H1 (cell line): Measurements from ENCODE around the gene CUEDC2. TPM values are rescaled to one million over a fixed set of nuclear protein-coding genes. Genes with fewer than 3 reads are reported as not detected.

Source experiments
- CTBP2 ChIP-seq: IDR thresholded peaks from 2 replicates; pipeline ENCODE4 v1.7.0; 2011; ENCODE audit warnings: borderline replicate concordance, mild to moderate bottlenecking, moderate library complexity, mixed read lengths, low read length; ENCODE audit not compliant: insufficient read depth, insufficient read length
- E2F6 ChIP-seq: IDR thresholded peaks from 2 replicates; pipeline ENCODE4 v1.6.1; 2012; ENCODE audit warnings: inconsistent platforms
- FOSL1 ChIP-seq: IDR thresholded peaks from 2 replicates; pipeline ENCODE4 v1.6.1; 2011; ENCODE audit warnings: mild to moderate bottlenecking, low read depth, low read length, moderate library complexity; ENCODE audit not compliant: insufficient read depth
- HDAC2 ChIP-seq, 2 experiments: fragments of 300-600 bp in 1 of 2; sonication (generic) in 1 of 2; IDR thresholded peaks; 2 replicates each; pipeline ENCODE4 v1.6.1; 2011 to 2012; ENCODE audit warnings: low read depth in 2 of 2, low read length in 2 of 2, mild to moderate bottlenecking in 2 of 2, moderate library complexity in 2 of 2, borderline replicate concordance in 1 of 2, inconsistent platforms in 1 of 2
- JUND ChIP-seq: IDR thresholded peaks from 2 replicates; pipeline ENCODE4 v1.6.1; 2011; ENCODE audit warnings: mild to moderate bottlenecking, improper control_type of control experiment, low read length
- KDM5A ChIP-seq: fragments of 200-600 bp; IDR thresholded peaks from 2 replicates; pipeline ENCODE4 v1.7.1; 2012; ENCODE audit warnings: mild to moderate bottlenecking, low read length, inconsistent platforms, mixed read lengths
- NRF1 ChIP-seq: IDR thresholded peaks from 2 replicates; pipeline ENCODE4 v1.6.1; 2011; ENCODE audit warnings: mild to moderate bottlenecking, low read depth, low read length, improper control_type of control experiment
- POLR2A ChIP-seq, 2 experiments: IDR thresholded peaks; 1 replicate in 1 of 2; 2 replicates in 1 of 2; pipeline ENCODE4 v1.6.1; 2011; ENCODE audit warnings: low read depth in 2 of 2, low read length in 2 of 2, mild to moderate bottlenecking in 2 of 2; ENCODE audit errors: control extremely low read depth in 1 of 2
- RFX5 ChIP-seq: IDR thresholded peaks from 2 replicates; pipeline ENCODE4 v1.6.1; 2011; ENCODE audit warnings: low read depth, low read length, improper control_type of control experiment, borderline replicate concordance
- RNF2 ChIP-seq: fragments of 200-900, 300-1000 bp; sonication (generic); IDR thresholded peaks from 2 replicates; pipeline ENCODE4 v1.7.1; 2016; ENCODE audit warnings: borderline replicate concordance, low read depth, mild to moderate bottlenecking, antibody characterized with exemption, low read length; ENCODE audit not compliant: poor library complexity, severe bottlenecking; ENCODE audit errors: missing control alignments
- SIN3A ChIP-seq, 2 experiments: IDR thresholded peaks in 1 of 2; conservative IDR thresholded peaks in 1 of 2; 2 replicates each; pipeline ENCODE4 v1.6.1; 2011 to 2012; ENCODE audit warnings: low read length in 2 of 2, improper control_type of control experiment in 1 of 2, low read depth in 1 of 2, mild to moderate bottlenecking in 1 of 2
- SIX5 ChIP-seq: IDR thresholded peaks from 2 replicates; pipeline ENCODE4 v1.6.1; 2011; ENCODE audit warnings: mild to moderate bottlenecking, low read depth, low read length
- TEAD4 ChIP-seq: IDR thresholded peaks from 2 replicates; pipeline ENCODE4 v1.6.1; 2012; ENCODE audit warnings: low read depth, low read length, inconsistent platforms, mixed read lengths
- ZNF274 ChIP-seq: IDR thresholded peaks from 2 replicates; pipeline ENCODE4 v1.7.0; 2012; ENCODE audit warnings: low read length, borderline replicate concordance; ENCODE audit errors: extremely low read depth
- polyA plus RNA-seq, 7 experiments: library from polyadenylated mRNA; depleted of rRNA in 3 of 7; stranded (reverse) in 5 of 7; unstranded in 2 of 7; fragments of >200 nt in 5 of 7; fragments of 200-250 nt in 2 of 7; gene quantifications; 1 replicate in 5 of 7; 2 replicates in 1 of 7; 4 replicates in 1 of 7; pipeline versions ENCODE4 v1.2.1 to v1.2.3, GENCODE V29; 2011 to 2013; ENCODE audit warnings: missing spikeins in 2 of 7, mixed read lengths in 2 of 7
- total RNA-seq: library from RNA; stranded (reverse); fragmentation: NEBNext Ultra II Directional; extraction: Animal tissue kit (Norgen Biotek cat#: 25700); gene quantifications from 2 replicates; pipeline ENCODE4 v1.2.1, GENCODE V29; 2021

CUEDC2 gene
- total and polyA plus RNA-seq, 2 of the 8 experiments (the other 6 are each of a cell fraction or from before 2014, with no cell fraction given): 41.7 to 55.2 TPM

GRCh38 chr10:102399217-102400021 lies 33.0 kb downstream of the CUEDC2 start (continued):
- TF ChIP-seq JUND (0 out of 2 replicates have a peak, but pooled peaks have one; percentile 16), RNF2 (no peak), SIN3A (conservative IDR thresholded peaks at IDR 0.05 in 1 of 2, IDR thresholded peaks at IDR 0.05 in 1 of 2; ENCODE audit: low read depth in 1 of 2, low read length in 2 of 2) (no peak; a peak in 1 of 4 replicates), POLR2A (IDR thresholded peaks at IDR 0.05; ENCODE audit: control extremely low read depth in 1 of 2, low read depth in 2 of 2, low read length in 2 of 2) (peak in 1 of 2 experiments; percentile 73; a peak in 2 of 3 replicates), E2F6 (peak; percentile 75), HDAC2 (IDR thresholded peaks at IDR 0.05; ENCODE audit: borderline replicate concordance in 1 of 2, low read depth in 2 of 2, low read length in 2 of 2) (0 out of 4 replicates have a peak, but pooled peaks of 1 of the 2 experiments have one; percentile 46), KDM5A (no peak), SIX5 (no peak), CTBP2 (peak; percentile 77), NRF1 (no peak; the same call in 1 of the 2 replicates), TEAD4 (no peak), FOSL1 (no peak), RFX5 (no peak), ZNF274 (no peak)
